ENCODE results near the gene ANKRD16. TPM values are rescaled to one million over a fixed set of nuclear protein-coding genes. Genes with fewer than 3 reads are reported as not detected.

The ANKRD16 gene
- total RNA-seq, 1 donor from 2014 or later: 15.2 TPM

- H3K4me1 Mint-ChIP-seq: peaks cover 14% of the 10 kb centered on the region
- peaks cover 9% of the 10 kb centered on the region for H3K9me3 Mint-ChIP-seq
- DNase-seq (ENCODE audit: low spot score in 2 of 2, unreplicated experiment in 2 of 2): no peak
- TF ChIP-seq CTCF (IDR thresholded peaks at IDR 0.05; ENCODE audit: unreplicated experiment): no peak
- H3K27ac Mint-ChIP-seq: no peak overlapping the region
- H3K36me3 Mint-ChIP-seq: peaks cover 40% of the 10 kb centered on the region
- no peaks in the 10 kb centered on the region for H3K27me3 Mint-ChIP-seq (ENCODE audit: low read depth)
- no peak overlapping the region for H3K4me3 Mint-ChIP-seq
Measured at GRCh38 chr10:5896208-5897052, 6.7 kb upstream of the ANKRD16 start.

- DNase-seq (ENCODE audit: low spot score in 2 of 2, unreplicated experiment in 2 of 2): no peak
- TF ChIP-seq CTCF (IDR thresholded peaks at IDR 0.05; ENCODE audit: unreplicated experiment): no peak
- no peak overlapping the region for H3K4me3 Mint-ChIP-seq
- no peaks in the 10 kb centered on the region for H3K27me3 Mint-ChIP-seq (ENCODE audit: low read depth)
- H3K36me3 Mint-ChIP-seq: peaks cover 40% of the 10 kb centered on the region
- H3K4me1 Mint-ChIP-seq: peaks cover 20% of the 10 kb centered on the region
- H3K27ac Mint-ChIP-seq: no peak overlapping the region
- H3K9me3 Mint-ChIP-seq: peaks cover 9% of the 10 kb centered on the region
Measured at GRCh38 chr10:5895804-5896203, 6.1 kb upstream of the ANKRD16 start.

GRCh38 chr10:5895365-5895764, 5.7 kb upstream of the ANKRD16 start:
- Mint-ChIP-seq H3K27me3 (ENCODE audit: low read depth) (no peaks in the 10 kb centered on the region), H3K36me3 (peaks cover 40% of the 10 kb centered on the region), H3K27ac (no peak overlapping the region), H3K9me3 (peaks cover 9% of the 10 kb centered on the region), H3K4me3 (no peak overlapping the region), H3K4me1 (peaks cover 23% of the 10 kb centered on the region)
- DNase-seq (ENCODE audit: low spot score in 2 of 2, unreplicated experiment in 2 of 2): no peak
- no peak for TF ChIP-seq CTCF (IDR thresholded peaks at IDR 0.05; ENCODE audit: unreplicated experiment)

GRCh38 chr10:5894873-5895272, 5.2 kb upstream of the ANKRD16 start:
- peaks cover 23% of the 10 kb centered on the region for H3K4me1 Mint-ChIP-seq
- no peak overlapping the region for H3K27ac Mint-ChIP-seq
- no peak overlapping the region for H3K4me3 Mint-ChIP-seq
- peaks cover 40% of the 10 kb centered on the region for H3K36me3 Mint-ChIP-seq
- no peak for DNase-seq (ENCODE audit: low spot score in 2 of 2, unreplicated experiment in 2 of 2)
- peaks cover 9% of the 10 kb centered on the region for H3K9me3 Mint-ChIP-seq
- no peaks in the 10 kb centered on the region for H3K27me3 Mint-ChIP-seq (ENCODE audit: low read depth)
- no peak for TF ChIP-seq CTCF (IDR thresholded peaks at IDR 0.05; ENCODE audit: unreplicated experiment)

- Mint-ChIP-seq H3K27me3 (ENCODE audit: low read depth) (no peaks in the 10 kb centered on the region), H3K4me3 (no peak overlapping the region), H3K4me1 (peaks cover 23% of the 10 kb centered on the region), H3K9me3 (peaks cover 9% of the 10 kb centered on the region), H3K27ac (no peak overlapping the region), H3K36me3 (peaks cover 40% of the 10 kb centered on the region)
- no peak for TF ChIP-seq CTCF (IDR thresholded peaks at IDR 0.05; ENCODE audit: unreplicated experiment)
- DNase-seq (ENCODE audit: low spot score in 2 of 2, unreplicated experiment in 2 of 2): no peak
Measured at GRCh38 chr10:5894403-5894802, 4.7 kb upstream of the ANKRD16 start.

Data from mesothelial cell of epicardium (in vitro differentiated cells).